Breast epithelium (tissue), 3 donors: ENCODE data around the gene SH3GL3.

Experiments
- POLR2A ChIP-seq: fragments of 450-650 bp; IDR thresholded peaks from one replicate; pipeline ENCODE4 v1.6.1; 2016; ENCODE audit warnings: antibody characterized with exemption, mild to moderate bottlenecking, moderate library complexity
- TF ChIP-seq, protein P1 (sequence below), 3 donors: fragments of 450-650 bp; IDR thresholded peaks; one replicate each; pipeline ENCODE4 v1.5.1; 2016 to 2017; ENCODE audit warnings: antibody characterized with exemption in 3 of 3, mild to moderate bottlenecking in 3 of 3, moderate library complexity in 3 of 3

DNA sequence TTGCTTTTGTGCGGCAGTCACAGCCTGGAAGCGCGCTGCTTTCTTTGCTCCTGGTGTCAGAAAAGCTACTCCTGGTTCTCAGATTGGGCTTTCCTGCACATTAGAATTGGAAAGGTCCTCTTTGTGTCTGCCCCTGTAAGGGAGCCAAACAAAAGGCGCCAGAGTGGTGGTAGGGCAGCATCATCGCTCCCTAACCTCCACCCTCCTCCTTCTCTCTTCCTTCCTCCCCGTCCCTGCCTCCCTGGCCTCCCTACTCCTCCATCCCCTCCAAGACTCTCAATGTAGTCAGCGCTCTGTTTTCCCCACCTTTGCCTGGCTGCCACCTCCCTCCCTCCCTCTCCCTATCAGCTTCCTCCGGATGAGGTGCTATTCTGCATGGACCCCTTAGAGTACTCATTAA is 65.3 kb downstream of the SH3GL3 start:
- TF ChIP-seq, protein P1, sequence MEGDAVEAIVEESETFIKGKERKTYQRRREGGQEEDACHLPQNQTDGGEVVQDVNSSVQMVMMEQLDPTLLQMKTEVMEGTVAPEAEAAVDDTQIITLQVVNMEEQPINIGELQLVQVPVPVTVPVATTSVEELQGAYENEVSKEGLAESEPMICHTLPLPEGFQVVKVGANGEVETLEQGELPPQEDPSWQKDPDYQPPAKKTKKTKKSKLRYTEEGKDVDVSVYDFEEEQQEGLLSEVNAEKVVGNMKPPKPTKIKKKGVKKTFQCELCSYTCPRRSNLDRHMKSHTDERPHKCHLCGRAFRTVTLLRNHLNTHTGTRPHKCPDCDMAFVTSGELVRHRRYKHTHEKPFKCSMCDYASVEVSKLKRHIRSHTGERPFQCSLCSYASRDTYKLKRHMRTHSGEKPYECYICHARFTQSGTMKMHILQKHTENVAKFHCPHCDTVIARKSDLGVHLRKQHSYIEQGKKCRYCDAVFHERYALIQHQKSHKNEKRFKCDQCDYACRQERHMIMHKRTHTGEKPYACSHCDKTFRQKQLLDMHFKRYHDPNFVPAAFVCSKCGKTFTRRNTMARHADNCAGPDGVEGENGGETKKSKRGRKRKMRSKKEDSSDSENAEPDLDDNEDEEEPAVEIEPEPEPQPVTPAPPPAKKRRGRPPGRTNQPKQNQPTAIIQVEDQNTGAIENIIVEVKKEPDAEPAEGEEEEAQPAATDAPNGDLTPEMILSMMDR (IDR thresholded peaks at IDR 0.05): no peak
- no peak for TF ChIP-seq POLR2A
